K562 (cell line): Measurements from ENCODE around the gene HYOU1. TPM values are rescaled to one million over a fixed set of nuclear protein-coding genes. Genes with fewer than 3 reads are reported as not detected.
A peak's percentile ranks its signal among the peaks of the same experiment; 100 is the strongest.

Source experiments
- ADNP ChIP-seq: fragments of 200-800 bp; sonication (Bioruptor generic); IDR thresholded peaks from 2 replicates; pipeline ENCODE4 v1.6.1; 2016; ENCODE audit warnings: missing genetic modification characterization, missing compliant biosample characterization
- BHLHE40 ChIP-seq: IDR thresholded peaks from 2 replicates; pipeline ENCODE4 v1.6.1; 2011; ENCODE audit warnings: low read length, improper control_type of control experiment
- BRD9 ChIP-seq: fragments of 450-650 bp; IDR thresholded peaks from 2 replicates; pipeline ENCODE4 v1.6.1; 2018; ENCODE audit warnings: low read depth; ENCODE audit not compliant: partially characterized antibody
- EGR1 ChIP-seq: fragments of 450-650 bp; conservative IDR thresholded peaks from 2 replicates; pipeline ENCODE4 v1.6.1; 2017; ENCODE audit warnings: mild to moderate bottlenecking
- FUS ChIP-seq: fragments of 200-400 bp; formaldehyde crosslinking; optimal IDR thresholded peaks from 2 replicates; pipeline ENCODE3; 2017; ENCODE audit warnings: low read depth, low read length
- HNRNPH1 ChIP-seq: fragments of 200-400 bp; formaldehyde crosslinking; optimal IDR thresholded peaks from 2 replicates; pipeline ENCODE3; 2017; ENCODE audit warnings: low read depth, mild to moderate bottlenecking, low read length, moderate library complexity
- HNRNPLL ChIP-seq: fragments of 200-400 bp; formaldehyde crosslinking; IDR thresholded peaks from 2 replicates; pipeline ENCODE4 v1.6.1; 2017; ENCODE audit warnings: low read length, low read depth, mild to moderate bottlenecking; ENCODE audit not compliant: poor library complexity, severe bottlenecking
- MAZ ChIP-seq, 2 experiments: fragments of 450-650 bp in 1 of 2; sonication (generic) in 1 of 2; formaldehyde crosslinking; IDR thresholded peaks in 1 of 2; conservative IDR thresholded peaks in 1 of 2; 2 replicates each; pipeline versions ENCODE4 v1.4.0 to v1.5.0; 2020; ENCODE audit warnings: mild to moderate bottlenecking in 1 of 2, missing genetic modification reagents in 1 of 2
- SMAD3 ChIP-seq: fragments of 450-650 bp; formaldehyde crosslinking; conservative IDR thresholded peaks from 2 replicates; pipeline ENCODE4 v1.4.0; 2020; ENCODE audit warnings: mild to moderate bottlenecking
- SRSF9 ChIP-seq: fragments of 200-400 bp; formaldehyde crosslinking; IDR thresholded peaks from 2 replicates; pipeline ENCODE4 v1.6.1; 2017; ENCODE audit warnings: low read depth, low read length, borderline replicate concordance
- ZNF76 ChIP-seq: fragments of 250-450 bp; sonication (Bioruptor Pico); IDR thresholded peaks from 2 replicates; pipeline ENCODE4 v1.4.0; 2020; ENCODE audit warnings: mild to moderate bottlenecking, moderate library complexity, borderline replicate concordance
- ZNF79 ChIP-seq: fragments of 250-450 bp; sonication (Bioruptor Pico); IDR thresholded peaks from 2 replicates; pipeline ENCODE4 v1.4.0; 2020; ENCODE audit warnings: low read depth, mild to moderate bottlenecking, moderate library complexity
- polyA plus RNA-seq, 8 experiments: library from polyadenylated mRNA; depleted of rRNA in 4 of 8; stranded (reverse) in 5 of 8; unstranded in 3 of 8; fragments of >200 nt; fragmentation: Nextera tagmentation in 2 of 8; fragmentation: Illumina TruSeq in 1 of 8; extraction: Ambion mirVana in 2 of 8; extraction: Trizol in 1 of 8; gene quantifications; 2 replicates each; pipeline versions ENCODE4 v1.2.1 to v1.2.3, GENCODE V29; 2011 to 2014; ENCODE audit warnings: inconsistent platforms in 1 of 8, missing spikeins in 1 of 8
- total RNA-seq, 7 experiments: library from RNA; depleted of rRNA in 6 of 7; stranded (reverse); fragments of >200 nt in 6 of 7; fragmentation: Illumina TruSeq in 2 of 7; extraction: Trizol in 2 of 7; gene quantifications; 2 replicates each; pipeline versions ENCODE4 v1.2.1 to v1.2.3, GENCODE V29; 2011 to 2021; ENCODE audit warnings: low replicate concordance in 1 of 7
- TF ChIP-seq, protein P1 (sequence below), 2 experiments: fragments of 250-450 bp in 1 of 2; fragments of 450-650 bp in 1 of 2; sonication (Bioruptor Pico) in 1 of 2; IDR thresholded peaks; 2 replicates each; pipeline versions ENCODE4 v1.6.1 to v1.8.0; 2016 to 2021; ENCODE audit warnings: mild to moderate bottlenecking in 2 of 2, moderate library complexity in 2 of 2, missing compliant biosample characterization in 1 of 2, missing genetic modification characterization in 1 of 2
- TF ChIP-seq, protein P2 (sequence below): sonication (generic); IDR thresholded peaks from 2 replicates; pipeline ENCODE4 v1.6.1; 2016
- TF ChIP-seq, protein P3 (sequence below): fragments of 250-450 bp; sonication (Bioruptor Pico); IDR thresholded peaks from 2 replicates; pipeline ENCODE4 v1.8.0; 2021; ENCODE audit warnings: moderate library complexity, mild to moderate bottlenecking, inconsistent platforms
- TF ChIP-seq, protein P4 (sequence below): IDR thresholded peaks from 3 replicates; pipeline ENCODE4 v1.6.1; 2011; ENCODE audit warnings: borderline replicate concordance, mild to moderate bottlenecking; ENCODE audit not compliant: insufficient read length, insufficient read depth
- TF ChIP-seq, protein P5 (sequence below): fragments of 450-650 bp; IDR thresholded peaks from 2 replicates; pipeline ENCODE4 v1.6.1; 2016; ENCODE audit warnings: low read depth, mild to moderate bottlenecking, moderate library complexity
- TF ChIP-seq, protein P6 (sequence below): fragments of 450-650 bp; IDR thresholded peaks from 2 replicates; pipeline ENCODE4 v1.6.1; 2014; ENCODE audit warnings: low read depth, mild to moderate bottlenecking, moderate library complexity, borderline replicate concordance
- TF ChIP-seq, protein P7 (sequence below): sonication (generic); formaldehyde crosslinking; IDR thresholded peaks from 2 replicates; pipeline ENCODE4 v1.8.0; 2022; ENCODE audit warnings: mild to moderate bottlenecking, missing genetic modification reagents

HYOU1 gene
- total and polyA plus RNA-seq, 9 of the 15 experiments (the other 6 are each of a cell fraction or from before 2014, with no cell fraction given), result 19.5 to 197 (median 128) TPM

DNA sequence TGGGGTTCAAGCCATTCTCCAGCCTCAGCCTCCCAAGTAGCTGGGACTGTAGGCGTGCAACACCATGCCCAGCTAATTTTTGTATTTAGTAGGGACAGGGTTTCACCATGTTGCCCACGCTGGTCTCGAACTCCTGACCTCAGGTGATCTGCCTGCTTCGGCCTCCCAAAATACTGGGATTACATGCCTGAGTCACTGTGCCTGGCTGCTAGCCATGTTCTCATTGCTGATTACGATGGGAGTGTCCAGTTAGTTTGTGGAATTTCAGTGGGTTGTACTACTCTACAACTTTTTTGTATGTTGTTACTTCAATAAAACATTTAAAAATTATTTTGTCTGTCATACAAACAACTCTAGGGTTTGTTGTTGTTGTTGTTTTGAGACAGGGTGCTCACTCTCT is 5.8 kb upstream of the HYOU1 start (continued):
- TF ChIP-seq BHLHE40 (no peak), FUS (no peak), BRD9 (no peak), EGR1 (no peak), SMAD3 (CRISPR knock-in tag) (no peak), SRSF9 (no peak), HNRNPLL (no peak), ADNP (peak; percentile 100), ZNF76 (no peak), HNRNPH1 (no peak), MAZ (CRISPR knock-in tag; conservative IDR thresholded peaks at IDR 0.05 in 1 of 2, IDR thresholded peaks at IDR 0.05 in 1 of 2) (0 out of 4 replicates have a peak, but pooled peaks of 1 of the 2 experiments have one; percentile 18), ZNF79 (CRISPR knock-in tag) (no peak)
- TF ChIP-seq, protein P1, sequence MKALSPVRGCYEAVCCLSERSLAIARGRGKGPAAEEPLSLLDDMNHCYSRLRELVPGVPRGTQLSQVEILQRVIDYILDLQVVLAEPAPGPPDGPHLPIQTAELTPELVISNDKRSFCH (CRISPR knock-in tag; IDR thresholded peaks at IDR 0.05), result no peak
- TF ChIP-seq, protein P1 (tag; IDR thresholded peaks at IDR 0.05), result no peak
- TF ChIP-seq, protein P2, sequence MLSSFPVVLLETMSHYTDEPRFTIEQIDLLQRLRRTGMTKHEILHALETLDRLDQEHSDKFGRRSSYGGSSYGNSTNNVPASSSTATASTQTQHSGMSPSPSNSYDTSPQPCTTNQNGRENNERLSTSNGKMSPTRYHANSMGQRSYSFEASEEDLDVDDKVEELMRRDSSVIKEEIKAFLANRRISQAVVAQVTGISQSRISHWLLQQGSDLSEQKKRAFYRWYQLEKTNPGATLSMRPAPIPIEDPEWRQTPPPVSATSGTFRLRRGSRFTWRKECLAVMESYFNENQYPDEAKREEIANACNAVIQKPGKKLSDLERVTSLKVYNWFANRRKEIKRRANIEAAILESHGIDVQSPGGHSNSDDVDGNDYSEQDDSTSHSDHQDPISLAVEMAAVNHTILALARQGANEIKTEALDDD, result no peak
- TF ChIP-seq, protein P3, sequence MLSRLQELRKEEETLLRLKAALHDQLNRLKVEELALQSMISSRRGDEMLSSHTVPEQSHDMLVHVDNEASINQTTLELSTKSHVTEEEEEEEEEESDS, result no peak
- TF ChIP-seq, protein P4, sequence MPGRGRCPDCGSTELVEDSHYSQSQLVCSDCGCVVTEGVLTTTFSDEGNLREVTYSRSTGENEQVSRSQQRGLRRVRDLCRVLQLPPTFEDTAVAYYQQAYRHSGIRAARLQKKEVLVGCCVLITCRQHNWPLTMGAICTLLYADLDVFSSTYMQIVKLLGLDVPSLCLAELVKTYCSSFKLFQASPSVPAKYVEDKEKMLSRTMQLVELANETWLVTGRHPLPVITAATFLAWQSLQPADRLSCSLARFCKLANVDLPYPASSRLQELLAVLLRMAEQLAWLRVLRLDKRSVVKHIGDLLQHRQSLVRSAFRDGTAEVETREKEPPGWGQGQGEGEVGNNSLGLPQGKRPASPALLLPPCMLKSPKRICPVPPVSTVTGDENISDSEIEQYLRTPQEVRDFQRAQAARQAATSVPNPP, result no peak
- TF ChIP-seq, protein P5, sequence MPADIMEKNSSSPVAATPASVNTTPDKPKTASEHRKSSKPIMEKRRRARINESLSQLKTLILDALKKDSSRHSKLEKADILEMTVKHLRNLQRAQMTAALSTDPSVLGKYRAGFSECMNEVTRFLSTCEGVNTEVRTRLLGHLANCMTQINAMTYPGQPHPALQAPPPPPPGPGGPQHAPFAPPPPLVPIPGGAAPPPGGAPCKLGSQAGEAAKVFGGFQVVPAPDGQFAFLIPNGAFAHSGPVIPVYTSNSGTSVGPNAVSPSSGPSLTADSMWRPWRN, result no peak
- TF ChIP-seq, protein P6, sequence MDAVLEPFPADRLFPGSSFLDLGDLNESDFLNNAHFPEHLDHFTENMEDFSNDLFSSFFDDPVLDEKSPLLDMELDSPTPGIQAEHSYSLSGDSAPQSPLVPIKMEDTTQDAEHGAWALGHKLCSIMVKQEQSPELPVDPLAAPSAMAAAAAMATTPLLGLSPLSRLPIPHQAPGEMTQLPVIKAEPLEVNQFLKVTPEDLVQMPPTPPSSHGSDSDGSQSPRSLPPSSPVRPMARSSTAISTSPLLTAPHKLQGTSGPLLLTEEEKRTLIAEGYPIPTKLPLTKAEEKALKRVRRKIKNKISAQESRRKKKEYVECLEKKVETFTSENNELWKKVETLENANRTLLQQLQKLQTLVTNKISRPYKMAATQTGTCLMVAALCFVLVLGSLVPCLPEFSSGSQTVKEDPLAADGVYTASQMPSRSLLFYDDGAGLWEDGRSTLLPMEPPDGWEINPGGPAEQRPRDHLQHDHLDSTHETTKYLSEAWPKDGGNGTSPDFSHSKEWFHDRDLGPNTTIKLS, result no peak
- TF ChIP-seq, protein P7, sequence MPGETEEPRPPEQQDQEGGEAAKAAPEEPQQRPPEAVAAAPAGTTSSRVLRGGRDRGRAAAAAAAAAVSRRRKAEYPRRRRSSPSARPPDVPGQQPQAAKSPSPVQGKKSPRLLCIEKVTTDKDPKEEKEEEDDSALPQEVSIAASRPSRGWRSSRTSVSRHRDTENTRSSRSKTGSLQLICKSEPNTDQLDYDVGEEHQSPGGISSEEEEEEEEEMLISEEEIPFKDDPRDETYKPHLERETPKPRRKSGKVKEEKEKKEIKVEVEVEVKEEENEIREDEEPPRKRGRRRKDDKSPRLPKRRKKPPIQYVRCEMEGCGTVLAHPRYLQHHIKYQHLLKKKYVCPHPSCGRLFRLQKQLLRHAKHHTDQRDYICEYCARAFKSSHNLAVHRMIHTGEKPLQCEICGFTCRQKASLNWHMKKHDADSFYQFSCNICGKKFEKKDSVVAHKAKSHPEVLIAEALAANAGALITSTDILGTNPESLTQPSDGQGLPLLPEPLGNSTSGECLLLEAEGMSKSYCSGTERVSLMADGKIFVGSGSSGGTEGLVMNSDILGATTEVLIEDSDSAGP (CRISPR knock-in tag), result no peak
